ENCODE results near the gene ANO1. TPM values are rescaled to one million over a fixed set of nuclear protein-coding genes. Genes with fewer than 3 reads are reported as not detected.

ANO1 gene
- total RNA-seq, 3 donors from 2014 or later (not counting 1 experiment from before 2014, with no cell fraction given) = not detected

DNA sequence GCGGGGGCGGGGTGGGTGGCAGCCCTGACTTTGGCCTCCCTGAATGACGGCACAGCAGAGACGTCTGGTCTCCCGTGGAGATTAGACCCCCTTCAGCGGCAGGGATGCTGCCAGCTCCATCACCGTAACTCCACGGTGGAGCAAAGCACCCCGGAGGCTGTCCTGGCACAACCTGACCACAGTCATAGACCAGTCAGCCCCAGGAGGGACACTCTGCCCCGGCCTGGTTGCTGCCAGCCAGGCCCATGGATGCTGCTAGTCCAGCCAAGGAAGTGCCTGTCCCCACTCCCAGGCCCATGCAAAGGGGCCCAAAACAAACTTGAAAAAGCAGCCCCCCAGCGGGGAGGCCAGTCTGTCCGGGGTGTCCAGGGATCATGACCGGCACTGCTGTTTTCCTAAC, 11.5 kb upstream of the ANO1 start:
- TF ChIP-seq, protein P1, sequence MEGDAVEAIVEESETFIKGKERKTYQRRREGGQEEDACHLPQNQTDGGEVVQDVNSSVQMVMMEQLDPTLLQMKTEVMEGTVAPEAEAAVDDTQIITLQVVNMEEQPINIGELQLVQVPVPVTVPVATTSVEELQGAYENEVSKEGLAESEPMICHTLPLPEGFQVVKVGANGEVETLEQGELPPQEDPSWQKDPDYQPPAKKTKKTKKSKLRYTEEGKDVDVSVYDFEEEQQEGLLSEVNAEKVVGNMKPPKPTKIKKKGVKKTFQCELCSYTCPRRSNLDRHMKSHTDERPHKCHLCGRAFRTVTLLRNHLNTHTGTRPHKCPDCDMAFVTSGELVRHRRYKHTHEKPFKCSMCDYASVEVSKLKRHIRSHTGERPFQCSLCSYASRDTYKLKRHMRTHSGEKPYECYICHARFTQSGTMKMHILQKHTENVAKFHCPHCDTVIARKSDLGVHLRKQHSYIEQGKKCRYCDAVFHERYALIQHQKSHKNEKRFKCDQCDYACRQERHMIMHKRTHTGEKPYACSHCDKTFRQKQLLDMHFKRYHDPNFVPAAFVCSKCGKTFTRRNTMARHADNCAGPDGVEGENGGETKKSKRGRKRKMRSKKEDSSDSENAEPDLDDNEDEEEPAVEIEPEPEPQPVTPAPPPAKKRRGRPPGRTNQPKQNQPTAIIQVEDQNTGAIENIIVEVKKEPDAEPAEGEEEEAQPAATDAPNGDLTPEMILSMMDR (IDR thresholded peaks at IDR 0.05) = no peak
- no peak for ATAC-seq

DNA sequence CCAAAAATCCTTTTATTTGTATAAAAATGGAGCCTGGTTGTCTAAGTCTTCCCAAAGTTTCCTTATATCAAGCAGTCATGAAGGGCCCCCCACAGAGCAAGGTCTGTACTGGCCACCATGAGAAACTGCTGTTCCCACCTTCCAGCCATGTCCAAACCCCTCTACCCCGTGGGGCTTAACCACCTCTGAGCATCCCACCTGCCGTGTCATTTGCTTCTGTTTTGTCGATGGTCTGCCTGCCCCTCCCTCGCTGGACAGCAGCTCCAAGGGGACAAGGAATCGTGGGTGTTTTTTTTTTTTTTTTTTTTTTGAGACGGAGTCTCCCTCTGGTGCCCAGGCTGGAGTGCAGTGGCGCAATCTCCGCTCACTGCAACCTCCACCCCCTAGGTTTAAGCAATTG, 11.1 kb upstream of the ANO1 start:
- Histone ChIP-seq H3K4me3 (ENCODE audit: low read length) (no peak overlapping the region), H3K4me1 (ENCODE audit: control insufficient read depth, insufficient read depth, low read length) (no peaks in the 10 kb centered on the region), H3K27me3 (ENCODE audit: control insufficient read depth, insufficient read depth, low read length) (no peaks in the 10 kb centered on the region), H3K9me3 (ENCODE audit: control insufficient read depth, insufficient read depth, low read length) (no peaks in the 10 kb centered on the region), H3K36me3 (ENCODE audit: control insufficient read depth, insufficient read depth, low read length) (no peaks in the 10 kb centered on the region), H3K27ac (ENCODE audit: low read length) (no peak overlapping the region)
- ATAC-seq (no peak), DNase-seq (no peak)
- TF ChIP-seq, protein P1 (IDR thresholded peaks at IDR 0.05) = no peak
- H3K4me1 Mint-ChIP-seq = no peaks in the 10 kb centered on the region
- intact Hi-C loops (cut with micrococcal nuclease) = no loop called here
- H3K27ac Mint-ChIP-seq = no peak overlapping the region
- H3K4me3 Mint-ChIP-seq = no peak overlapping the region
- peaks cover 27 to 60% of the 10 kb centered on the region in 2 donors for H3K27me3 Mint-ChIP-seq (ENCODE audit: low read depth in 2 of 2)
- no peaks in the 10 kb centered on the region for H3K9me3 Mint-ChIP-seq
- no peaks in the 10 kb centered on the region for H3K36me3 Mint-ChIP-seq
- 86% methylated on average over 7 of the region's 8 CpGs for WGBS (ENCODE audit: insufficient coverage)

More for the DNA sequence above, 11.5 kb upstream of the ANO1 start:
- Mint-ChIP-seq H3K9me3 (no peaks in the 10 kb centered on the region), H3K36me3 (no peaks in the 10 kb centered on the region), H3K4me1 (no peaks in the 10 kb centered on the region), H3K27ac (no peak overlapping the region), H3K4me3 (no peak overlapping the region), H3K27me3 (ENCODE audit: low read depth in 2 of 2) (peaks cover 27 to 56% of the 10 kb centered on the region in 2 donors)
- H3K9me3 ChIP-seq (ENCODE audit: control insufficient read depth, insufficient read depth, low read length) = no peaks in the 10 kb centered on the region
- 93% methylated on average over 13 of the region's 13 CpGs for WGBS (ENCODE audit: insufficient coverage)
- H3K4me3 ChIP-seq (ENCODE audit: low read length) = no peak overlapping the region
- H3K4me1 ChIP-seq (ENCODE audit: control insufficient read depth, insufficient read depth, low read length) = no peaks in the 10 kb centered on the region
- no peaks in the 10 kb centered on the region for H3K36me3 ChIP-seq (ENCODE audit: control insufficient read depth, insufficient read depth, low read length)
- H3K27ac ChIP-seq (ENCODE audit: low read length) = no peak overlapping the region
- H3K27me3 ChIP-seq (ENCODE audit: control insufficient read depth, insufficient read depth, low read length) = no peaks in the 10 kb centered on the region
- no peak for DNase-seq
- intact Hi-C loops (cut with micrococcal nuclease) = no loop called here

DNA sequence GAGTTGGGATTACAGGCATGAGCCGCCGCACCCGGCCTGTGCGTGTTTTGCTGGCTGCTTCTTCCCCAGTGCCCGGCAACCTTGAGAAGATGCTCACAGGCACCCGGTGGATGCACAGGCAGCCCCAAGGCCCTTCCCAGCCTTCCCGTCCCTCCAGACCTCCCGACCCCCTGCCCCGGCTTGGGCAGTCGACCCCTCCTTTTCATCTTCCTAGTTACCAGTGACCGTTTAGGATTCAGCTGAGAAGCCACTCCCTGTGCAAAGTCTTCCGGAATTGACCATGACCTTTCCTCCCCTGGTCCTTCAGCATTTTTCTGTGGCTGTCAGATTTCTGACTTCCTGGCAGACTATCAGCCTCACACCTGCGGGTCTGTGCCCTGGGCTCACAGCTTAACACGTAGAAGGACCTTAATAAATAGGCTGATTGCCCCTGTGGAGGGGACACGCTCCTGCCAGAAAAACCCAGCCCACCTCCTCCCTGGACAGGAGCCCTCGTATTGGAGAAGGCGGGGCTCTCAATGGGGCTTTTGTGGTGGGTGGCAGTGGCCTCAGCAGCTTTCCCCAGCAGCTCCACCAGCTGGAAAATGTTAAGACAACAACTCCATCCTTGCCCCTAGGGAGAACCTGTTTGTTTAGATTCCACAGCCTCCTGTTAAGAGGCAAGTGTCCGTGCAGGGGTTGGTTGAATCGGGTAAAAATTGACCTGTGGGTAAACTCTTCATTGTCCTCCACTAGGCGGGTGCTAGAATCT, 10.4 kb upstream of the ANO1 start:
- peak in 1 of 2 donors; percentile 6 for DNase-seq
- Histone ChIP-seq H3K36me3 (ENCODE audit: control insufficient read depth, insufficient read depth, low read length) (no peaks in the 10 kb centered on the region), H3K4me3 (ENCODE audit: low read length) (no peak overlapping the region), H3K27me3 (ENCODE audit: control insufficient read depth, insufficient read depth, low read length) (no peaks in the 10 kb centered on the region), H3K4me1 (ENCODE audit: control insufficient read depth, insufficient read depth, low read length) (no peaks in the 10 kb centered on the region), H3K27ac (ENCODE audit: low read length) (no peak overlapping the region), H3K9me3 (ENCODE audit: control insufficient read depth, insufficient read depth, low read length) (no peaks in the 10 kb centered on the region)
- Mint-ChIP-seq H3K4me3 (no peak overlapping the region), H3K9me3 (no peaks in the 10 kb centered on the region), H3K27ac (no peak overlapping the region), H3K4me1 (no peaks in the 10 kb centered on the region), H3K36me3 (no peaks in the 10 kb centered on the region), H3K27me3 (ENCODE audit: low read depth in 2 of 2) (peaks cover 35 to 67% of the 10 kb centered on the region in 2 donors)
- WGBS (ENCODE audit: insufficient coverage) = 51% methylated on average over 18 of the region's 20 CpGs
- TF ChIP-seq, protein P1 (IDR thresholded peaks at IDR 0.05) = no peak
- intact Hi-C loops (cut with micrococcal nuclease) = no loop called here
- ATAC-seq = no peak

DNA sequence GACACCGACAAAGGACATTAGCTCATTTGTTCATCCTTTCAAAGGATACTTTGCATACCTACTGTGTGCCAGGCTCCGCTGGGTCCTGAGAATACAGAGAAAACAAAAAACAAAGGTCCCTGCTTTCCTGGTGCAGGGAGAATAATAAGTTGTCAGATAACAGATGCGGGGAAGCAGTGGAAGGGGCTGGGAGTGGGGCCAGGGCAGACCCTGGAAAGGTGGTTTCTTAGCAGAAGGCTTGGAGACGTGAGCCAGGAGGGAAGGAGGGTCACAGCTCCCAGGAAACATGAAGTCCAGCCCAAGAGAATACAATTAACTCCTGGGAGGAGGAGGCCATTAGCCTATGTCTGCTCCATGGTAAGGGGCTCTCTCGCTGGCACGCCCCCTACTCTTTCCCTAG, 9.8 kb upstream of the ANO1 start:
- Histone ChIP-seq H3K4me1 (ENCODE audit: control insufficient read depth, insufficient read depth, low read length) (no peaks in the 10 kb centered on the region), H3K27me3 (ENCODE audit: control insufficient read depth, insufficient read depth, low read length) (no peaks in the 10 kb centered on the region), H3K9me3 (ENCODE audit: control insufficient read depth, insufficient read depth, low read length) (no peaks in the 10 kb centered on the region), H3K4me3 (ENCODE audit: low read length) (no peak overlapping the region), H3K27ac (ENCODE audit: low read length) (no peak overlapping the region), H3K36me3 (ENCODE audit: control insufficient read depth, insufficient read depth, low read length) (no peaks in the 10 kb centered on the region)
- ATAC-seq (no peak), DNase-seq (no peak)
- Mint-ChIP-seq H3K4me1 (no peaks in the 10 kb centered on the region), H3K27me3 (ENCODE audit: low read depth in 2 of 2) (peaks cover 37 to 73% of the 10 kb centered on the region in 2 donors), H3K27ac (no peak overlapping the region), H3K4me3 (no peak overlapping the region), H3K36me3 (no peaks in the 10 kb centered on the region), H3K9me3 (no peaks in the 10 kb centered on the region)
- TF ChIP-seq, protein P1 (IDR thresholded peaks at IDR 0.05) = no peak
- intact Hi-C loops (cut with micrococcal nuclease) = no loop called here
- WGBS (ENCODE audit: insufficient coverage) = 41% methylated on average over 4 of the region's 6 CpGs
